Panc1 (cell line): Measurements from ENCODE around the gene RAPGEF5. TPM values are rescaled to one million over a fixed set of nuclear protein-coding genes. Genes with fewer than 3 reads are reported as not detected.

ENCODE experiments used
- ATAC-seq: fragments of 200-7000 bp; cut with Tn5 transposase; 2 replicates; pipeline ENCODE4 v1.9.1; 2020; ENCODE audit warnings: mild to moderate bottlenecking, moderate library complexity
- BruUV-seq: library from RNA; stranded (reverse); fragments of 400-500 nt; replicated peaks from 2 replicates; lab custom pipeline; 2021; lab: Mats Ljungman, UMichigan
- CTCF ChIA-PET: fragments of 300-600 bp; sonication (Branson Sonifier 250); formaldehyde crosslinking; loops from one replicate; lab custom pipeline; 2022; ENCODE audit warnings: antibody characterized with exemption; lab: Charles Lee
- POLR2A ChIA-PET: fragments of 300-600 bp; sonication (Branson Sonifier 250); formaldehyde crosslinking; loops from one replicate; lab custom pipeline; 2022; ENCODE audit warnings: antibody characterized with exemption; lab: Charles Lee
- DNase-seq: peaks from one replicate; pipeline ENCODE4 v3.0.0-alpha.2; 2010; ENCODE audit warnings: low read depth, low spot score
- H3K27ac ChIP-seq: 2 replicates; pipeline ENCODE4 v1.5.1; 2011; ENCODE audit warnings: mild to moderate bottlenecking, low read length, inconsistent platforms
- H3K27me3 ChIP-seq: fragments of 200-500 bp; sonication (Bioruptor generic); 2 replicates; pipeline ENCODE4 v1.6.0; 2014; ENCODE audit warnings: low read length, inconsistent platforms; ENCODE audit not compliant: control insufficient read depth, insufficient read depth
- H3K36me3 ChIP-seq: fragments of 200-500 bp; sonication (Bioruptor generic); 2 replicates; pipeline ENCODE4 v1.5.1; 2014; ENCODE audit warnings: inconsistent platforms, mild to moderate bottlenecking, low read length, moderate library complexity; ENCODE audit not compliant: control insufficient read depth, insufficient read depth
- H3K4me1 ChIP-seq: 2 replicates; pipeline ENCODE4 v1.5.1; 2011; ENCODE audit warnings: inconsistent platforms, mild to moderate bottlenecking, low read length, moderate library complexity; ENCODE audit not compliant: control insufficient read depth, insufficient read depth
- H3K4me3 ChIP-seq, 2 experiments: 2 replicates each; pipeline ENCODE4 v1.5.1; 2011 to 2012; ENCODE audit warnings: low read depth in 2 of 2, low read length in 2 of 2, mild to moderate bottlenecking in 2 of 2, inconsistent platforms in 1 of 2, moderate library complexity in 1 of 2
- H3K9me3 ChIP-seq: fragments of 200-500 bp; sonication (Bioruptor generic); 2 replicates; pipeline ENCODE4 v1.5.1; 2014; ENCODE audit warnings: low read depth, mild to moderate bottlenecking, inconsistent platforms, low read length, moderate library complexity; ENCODE audit not compliant: control insufficient read depth, insufficient read depth
- CTCF ChIP-seq: fragments of 450-650 bp; IDR thresholded peaks from 2 replicates; pipeline ENCODE4 v1.5.1; 2017; ENCODE audit warnings: mild to moderate bottlenecking
- POLR2AphosphoS5 ChIP-seq: IDR thresholded peaks from 2 replicates; pipeline ENCODE4 v1.6.1; 2012; ENCODE audit warnings: mild to moderate bottlenecking, low read depth, low read length, moderate library complexity
- REST ChIP-seq, 2 experiments: IDR thresholded peaks; 2 replicates each; pipeline ENCODE4 v1.6.1; 2011 to 2012; ENCODE audit warnings: low read depth in 2 of 2, control low read depth in 1 of 2, low read length in 1 of 2, mild to moderate bottlenecking in 1 of 2, moderate library complexity in 1 of 2; ENCODE audit not compliant: insufficient read depth in 1 of 2
- SIN3A ChIP-seq: IDR thresholded peaks from 2 replicates; pipeline ENCODE4 v1.6.1; 2012; ENCODE audit warnings: low read depth, mild to moderate bottlenecking, low read length, moderate library complexity, borderline replicate concordance; ENCODE audit not compliant: insufficient read depth
- TCF7L2 ChIP-seq: IDR thresholded peaks from 2 replicates; pipeline ENCODE4 v1.6.1; 2011; ENCODE audit warnings: mild to moderate bottlenecking, low read depth, low read length, inconsistent platforms
- in situ Hi-C: cut with HindIII; loops from 2 replicates; pipeline ENCODE4 v1.10.0; 2016; ENCODE audit warnings: low sequenced_read_pairs, low pct_unique_long_range_greater_than_20kb
- intact Hi-C: fragments of 100-400 bp; cut with micrococcal nuclease; formaldehyde crosslinking; loops from one replicate; pipeline ENCODE4 v1.10.0; 2022; ENCODE audit not compliant: unreplicated experiment
- total RNA-seq: library from RNA; stranded (reverse); gene quantifications from one replicate; pipeline ENCODE4 v1.2.1, GENCODE V29; 2021; ENCODE audit not compliant: unreplicated experiment

RAPGEF5 gene
- total RNA-seq, 1 experiment from 2014 or later: 1.4 TPM

GRCh38 chr7:22357311-22358175 lies 589 bp upstream of the RAPGEF5 start:
- Histone ChIP-seq H3K4me3 (peak overlapping the region; percentile 19 to 50), H3K36me3 (no peaks in the 10 kb centered on the region), H3K27me3 (peaks cover 15% of the 10 kb centered on the region), H3K9me3 (no peaks in the 10 kb centered on the region), H3K27ac (no peak overlapping the region), H3K4me1 (peaks cover 12% of the 10 kb centered on the region; the same call in 1 of the 2 replicates)
- intact Hi-C loops: no loop called here
- CTCF ChIA-PET: no interaction called here
- BruUV-seq: no TSS peak
- POLR2A ChIA-PET: no interaction called here
- peak; percentile 83 for ATAC-seq
- DNase-seq: peak; percentile 25
- TF ChIP-seq CTCF (no peak), TCF7L2 (peak; percentile 51; the same call in 1 of the 2 replicates)
- in situ Hi-C loops: no loop called here

- intact Hi-C loops: no loop called here
- peak; percentile 32; the same call in 1 of the 2 replicates for ATAC-seq
- Histone ChIP-seq H3K27ac (no peak overlapping the region), H3K36me3 (no peaks in the 10 kb centered on the region), H3K4me3 (peak overlapping the region; percentile 26 to 35), H3K9me3 (no peaks in the 10 kb centered on the region), H3K27me3 (peaks cover 17% of the 10 kb centered on the region), H3K4me1 (peaks cover 12% of the 10 kb centered on the region; the same call in 1 of the 2 replicates)
- in situ Hi-C loops: no loop called here
- TF ChIP-seq CTCF (no peak), TCF7L2 (no peak), SIN3A (no peak), POLR2AphosphoS5 (no peak), REST (IDR thresholded peaks at IDR 0.05; ENCODE audit: insufficient read depth in 1 of 2, low read depth in 2 of 2, low read length in 1 of 2) (no peak)
- DNase-seq: no peak
- ChIA-PET CTCF (interaction anchor here (0.6 kb wide), 1 partner anchor 39 kb away, joined by 3 read pairs; no protein-coding TSS in a partner anchor), POLR2A (interaction anchor here (0.6 kb wide), 2 partner anchors 558 to 1454 kb away, joined by 7 to 11 read pairs; no protein-coding TSS in a partner anchor)
- no TSS peak for BruUV-seq
Measured at GRCh38 chr7:22356010-22356691, 803 bp downstream of the RAPGEF5 start.
